GM19099 (cell line): ENCODE measurements around the gene CWC22.

Experiments used
- POLR2A ChIP-seq: IDR thresholded peaks from 3 replicates; pipeline ENCODE4 v1.6.1; 2011; ENCODE audit warnings: low read depth; ENCODE audit not compliant: insufficient read length; ENCODE audit errors: extremely low read depth

The CWC22 gene

GRCh38 chr2:179938026-179938425, 69.1 kb downstream of the CWC22 start:
- no peak for TF ChIP-seq POLR2A

GRCh38 chr2:179936654-179937053, 70.4 kb downstream of the CWC22 start:
- no peak for TF ChIP-seq POLR2A

GRCh38 chr2:179936141-179936540, 71.0 kb downstream of the CWC22 start:
- TF ChIP-seq POLR2A: no peak

- no peak for TF ChIP-seq POLR2A
Observed at GRCh38 chr2:179932786-179933185, 74.3 kb downstream of the CWC22 start.

GRCh38 chr2:179931502-179931901, 75.6 kb downstream of the CWC22 start:
- no peak for TF ChIP-seq POLR2A

GRCh38 chr2:179927041-179927440, 80.1 kb downstream of the CWC22 start:
- TF ChIP-seq POLR2A: no peak

GRCh38 chr2:179925713-179926112, 81.4 kb downstream of the CWC22 start:
- TF ChIP-seq POLR2A: no peak

- no peak for TF ChIP-seq POLR2A
Observed at GRCh38 chr2:179917272-179917671, 89.8 kb downstream of the CWC22 start.

GRCh38 chr2:179915395-179915992, 91.6 kb downstream of the CWC22 start:
- no peak for TF ChIP-seq POLR2A

- TF ChIP-seq POLR2A: no peak
Observed at GRCh38 chr2:179913809-179914208, 93.3 kb downstream of the CWC22 start.

GRCh38 chr2:179911569-179911968, 95.5 kb downstream of the CWC22 start:
- TF ChIP-seq POLR2A: no peak

- no peak for TF ChIP-seq POLR2A
Observed at GRCh38 chr2:179910735-179911113, 96.4 kb downstream of the CWC22 start.

- no peak for TF ChIP-seq POLR2A
Observed at GRCh38 chr2:179909845-179910734, 97.0 kb downstream of the CWC22 start.

GRCh38 chr2:179900655-179901054, 106.4 kb downstream of the CWC22 start:
- TF ChIP-seq POLR2A: no peak

- TF ChIP-seq POLR2A: no peak
Observed at GRCh38 chr2:179899666-179900065, 107.4 kb downstream of the CWC22 start.

GRCh38 chr2:179898873-179899272, 108.2 kb downstream of the CWC22 start:
- TF ChIP-seq POLR2A: no peak
